ENCODE results near the gene HIRIP3. TPM values are rescaled to one million over a fixed set of nuclear protein-coding genes. Genes with fewer than 3 reads are reported as not detected.

Gene HIRIP3
- total and polyA plus RNA-seq, 2 experiments from 2014 or later, result 10.4 to 18.5 TPM

DNA sequence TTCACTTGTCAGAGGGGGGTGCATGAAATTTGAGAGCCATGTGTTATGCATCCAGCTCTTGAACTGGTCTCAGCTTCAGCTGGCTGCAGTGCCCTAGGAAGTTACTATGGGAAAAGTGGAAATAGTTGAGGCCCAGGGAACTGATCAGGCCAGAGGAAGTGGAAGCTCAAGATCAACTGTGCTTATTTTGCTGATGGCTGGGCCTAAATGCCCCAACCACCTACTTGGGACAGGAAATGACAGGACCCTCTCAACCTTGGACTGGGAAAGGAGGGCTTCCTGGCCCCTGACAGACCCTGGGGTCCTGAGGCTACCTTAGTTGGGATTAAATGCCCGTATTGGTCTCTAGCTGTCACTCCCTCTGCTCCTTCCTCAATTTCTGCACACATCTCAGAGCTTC, 22.9 kb downstream of the HIRIP3 start:
- Histone ChIP-seq H4K20me1 (replicated peaks; ENCODE audit: insufficient read depth) (peaks cover 16% of the 10 kb centered on the region), H3K4me1 (ENCODE audit: insufficient read depth) (peaks cover 27% of the 10 kb centered on the region), H3K36me3 (ENCODE audit: insufficient read depth) (peaks cover 14% of the 10 kb centered on the region), H3K9me2 (ENCODE audit: insufficient read depth) (peaks cover 4% of the 10 kb centered on the region; the same call in 1 of the 2 replicates), H3F3A (replicated peaks; ENCODE audit: low read depth) (peaks cover 23% of the 10 kb centered on the region; the same call in 1 of the 2 replicates), H3K79me2 (replicated peaks; ENCODE audit: insufficient read depth) (peaks cover 35% of the 10 kb centered on the region), H3K27me3 (ENCODE audit: insufficient read depth) (peaks cover 16% of the 10 kb centered on the region), H3K4me3 (no peak overlapping the region), H2AFZ (no peak overlapping the region), H3K4me2 (no peak overlapping the region), H3K27ac (ENCODE audit: low read depth) (no peak overlapping the region)
- ATAC-seq (no peak), DNase-seq (ENCODE audit: low spot score) (no peak)
- Mint-ChIP-seq H3K27ac (no peak overlapping the region), H3K4me1 (peaks cover 29% of the 10 kb centered on the region), H3K4me3 (no peak overlapping the region), H3K27me3 (ENCODE audit: insufficient read depth, low read depth, poor library complexity) (peaks cover 18% of the 10 kb centered on the region), H3K9me3 (peaks cover 21% of the 10 kb centered on the region), H3K36me3 (ENCODE audit: low read depth) (peaks cover 41% of the 10 kb centered on the region)
- TF ChIP-seq STAT1 (IDR thresholded peaks at IDR 0.05; ENCODE audit: unreplicated experiment), result no peak
- no peak for TF ChIP-seq POLR2AphosphoS5 (IDR thresholded peaks at IDR 0.05; ENCODE audit: low read depth)
- TF ChIP-seq, protein P1, sequence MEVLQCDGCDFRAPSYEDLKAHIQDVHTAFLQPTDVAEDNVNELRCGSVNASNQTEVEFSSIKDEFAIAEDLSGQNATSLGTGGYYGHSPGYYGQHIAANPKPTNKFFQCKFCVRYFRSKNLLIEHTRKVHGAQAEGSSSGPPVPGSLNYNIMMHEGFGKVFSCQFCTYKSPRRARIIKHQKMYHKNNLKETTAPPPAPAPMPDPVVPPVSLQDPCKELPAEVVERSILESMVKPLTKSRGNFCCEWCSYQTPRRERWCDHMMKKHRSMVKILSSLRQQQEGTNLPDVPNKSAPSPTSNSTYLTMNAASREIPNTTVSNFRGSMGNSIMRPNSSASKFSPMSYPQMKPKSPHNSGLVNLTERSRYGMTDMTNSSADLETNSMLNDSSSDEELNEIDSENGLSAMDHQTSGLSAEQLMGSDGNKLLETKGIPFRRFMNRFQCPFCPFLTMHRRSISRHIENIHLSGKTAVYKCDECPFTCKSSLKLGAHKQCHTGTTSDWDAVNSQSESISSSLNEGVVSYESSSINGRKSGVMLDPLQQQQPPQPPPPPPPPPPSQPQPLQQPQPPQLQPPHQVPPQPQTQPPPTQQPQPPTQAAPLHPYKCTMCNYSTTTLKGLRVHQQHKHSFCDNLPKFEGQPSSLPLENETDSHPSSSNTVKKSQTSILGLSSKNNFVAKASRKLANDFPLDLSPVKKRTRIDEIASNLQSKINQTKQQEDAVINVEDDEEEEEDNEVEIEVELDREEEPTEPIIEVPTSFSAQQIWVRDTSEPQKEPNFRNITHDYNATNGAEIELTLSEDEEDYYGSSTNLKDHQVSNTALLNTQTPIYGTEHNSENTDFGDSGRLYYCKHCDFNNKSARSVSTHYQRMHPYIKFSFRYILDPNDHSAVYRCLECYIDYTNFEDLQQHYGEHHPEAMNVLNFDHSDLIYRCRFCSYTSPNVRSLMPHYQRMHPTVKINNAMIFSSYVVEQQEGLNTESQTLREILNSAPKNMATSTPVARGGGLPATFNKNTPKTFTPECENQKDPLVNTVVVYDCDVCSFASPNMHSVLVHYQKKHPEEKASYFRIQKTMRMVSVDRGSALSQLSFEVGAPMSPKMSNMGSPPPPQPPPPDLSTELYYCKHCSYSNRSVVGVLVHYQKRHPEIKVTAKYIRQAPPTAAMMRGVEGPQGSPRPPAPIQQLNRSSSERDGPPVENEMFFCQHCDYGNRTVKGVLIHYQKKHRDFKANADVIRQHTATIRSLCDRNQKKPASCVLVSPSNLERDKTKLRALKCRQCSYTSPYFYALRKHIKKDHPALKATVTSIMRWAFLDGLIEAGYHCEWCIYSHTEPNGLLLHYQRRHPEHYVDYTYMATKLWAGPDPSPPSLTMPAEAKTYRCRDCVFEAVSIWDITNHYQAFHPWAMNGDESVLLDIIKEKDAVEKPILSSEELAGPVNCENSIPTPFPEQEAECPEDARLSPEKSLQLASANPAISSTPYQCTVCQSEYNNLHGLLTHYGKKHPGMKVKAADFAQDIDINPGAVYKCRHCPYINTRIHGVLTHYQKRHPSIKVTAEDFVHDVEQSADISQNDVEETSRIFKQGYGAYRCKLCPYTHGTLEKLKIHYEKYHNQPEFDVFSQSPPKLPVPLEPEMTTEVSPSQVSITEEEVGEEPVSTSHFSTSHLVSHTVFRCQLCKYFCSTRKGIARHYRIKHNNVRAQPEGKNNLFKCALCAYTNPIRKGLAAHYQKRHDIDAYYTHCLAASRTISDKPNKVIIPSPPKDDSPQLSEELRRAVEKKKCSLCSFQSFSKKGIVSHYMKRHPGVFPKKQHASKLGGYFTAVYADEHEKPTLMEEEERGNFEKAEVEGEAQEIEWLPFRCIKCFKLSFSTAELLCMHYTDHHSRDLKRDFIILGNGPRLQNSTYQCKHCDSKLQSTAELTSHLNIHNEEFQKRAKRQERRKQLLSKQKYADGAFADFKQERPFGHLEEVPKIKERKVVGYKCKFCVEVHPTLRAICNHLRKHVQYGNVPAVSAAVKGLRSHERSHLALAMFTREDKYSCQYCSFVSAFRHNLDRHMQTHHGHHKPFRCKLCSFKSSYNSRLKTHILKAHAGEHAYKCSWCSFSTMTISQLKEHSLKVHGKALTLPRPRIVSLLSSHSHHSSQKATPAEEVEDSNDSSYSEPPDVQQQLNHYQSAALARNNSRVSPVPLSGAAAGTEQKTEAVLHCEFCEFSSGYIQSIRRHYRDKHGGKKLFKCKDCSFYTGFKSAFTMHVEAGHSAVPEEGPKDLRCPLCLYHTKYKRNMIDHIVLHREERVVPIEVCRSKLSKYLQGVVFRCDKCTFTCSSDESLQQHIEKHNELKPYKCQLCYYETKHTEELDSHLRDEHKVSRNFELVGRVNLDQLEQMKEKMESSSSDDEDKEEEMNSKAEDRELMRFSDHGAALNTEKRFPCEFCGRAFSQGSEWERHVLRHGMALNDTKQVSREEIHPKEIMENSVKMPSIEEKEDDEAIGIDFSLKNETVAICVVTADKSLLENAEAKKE (CRISPR knock-in tag; IDR thresholded peaks at IDR 0.05), result no peak
- no peak for TF ChIP-seq JUNB (IDR thresholded peaks at IDR 0.05; ENCODE audit: unreplicated experiment)
- TF ChIP-seq, protein P2, sequence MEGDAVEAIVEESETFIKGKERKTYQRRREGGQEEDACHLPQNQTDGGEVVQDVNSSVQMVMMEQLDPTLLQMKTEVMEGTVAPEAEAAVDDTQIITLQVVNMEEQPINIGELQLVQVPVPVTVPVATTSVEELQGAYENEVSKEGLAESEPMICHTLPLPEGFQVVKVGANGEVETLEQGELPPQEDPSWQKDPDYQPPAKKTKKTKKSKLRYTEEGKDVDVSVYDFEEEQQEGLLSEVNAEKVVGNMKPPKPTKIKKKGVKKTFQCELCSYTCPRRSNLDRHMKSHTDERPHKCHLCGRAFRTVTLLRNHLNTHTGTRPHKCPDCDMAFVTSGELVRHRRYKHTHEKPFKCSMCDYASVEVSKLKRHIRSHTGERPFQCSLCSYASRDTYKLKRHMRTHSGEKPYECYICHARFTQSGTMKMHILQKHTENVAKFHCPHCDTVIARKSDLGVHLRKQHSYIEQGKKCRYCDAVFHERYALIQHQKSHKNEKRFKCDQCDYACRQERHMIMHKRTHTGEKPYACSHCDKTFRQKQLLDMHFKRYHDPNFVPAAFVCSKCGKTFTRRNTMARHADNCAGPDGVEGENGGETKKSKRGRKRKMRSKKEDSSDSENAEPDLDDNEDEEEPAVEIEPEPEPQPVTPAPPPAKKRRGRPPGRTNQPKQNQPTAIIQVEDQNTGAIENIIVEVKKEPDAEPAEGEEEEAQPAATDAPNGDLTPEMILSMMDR (conservative IDR thresholded peaks at IDR 0.05; ENCODE audit: low read depth in 2 of 2), result no peak
- TF ChIP-seq ZNF114 (CRISPR knock-in tag; IDR thresholded peaks at IDR 0.05), result no peak

Measured in GM23338 (cell line).